ENCODE results near the gene OR10S1.

Gene OR10S1

DNA sequence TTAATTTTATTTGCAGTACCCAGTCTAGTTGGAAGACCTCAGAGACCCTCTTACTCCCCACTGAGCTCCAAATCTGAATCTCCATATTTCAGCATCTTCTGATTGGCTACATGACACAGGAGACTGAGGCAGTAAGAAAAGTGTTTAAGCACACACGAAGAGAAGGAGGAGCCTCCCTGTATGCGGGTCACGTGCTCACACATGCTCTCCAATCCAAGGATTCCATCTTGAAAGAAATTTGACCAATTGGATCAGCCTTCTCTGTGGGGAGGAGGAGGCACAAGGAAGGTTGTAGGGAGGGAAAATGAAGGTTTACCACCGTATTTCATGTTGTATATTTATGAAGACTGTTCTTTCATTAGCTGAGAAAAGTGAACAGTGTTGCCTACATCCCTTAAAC is 35.2 kb downstream of the OR10S1 start:
- H3K27ac ChIP-seq (replicated peaks): no peak overlapping the region
- TF ChIP-seq POLR2AphosphoS5 (IDR thresholded peaks at IDR 0.05; ENCODE audit: low read depth) (no peak), GABPA (IDR thresholded peaks at IDR 0.05; ENCODE audit: low read depth) (no peak), SPI1 (IDR thresholded peaks at IDR 0.05; ENCODE audit: borderline replicate concordance, low read depth) (no peak)
- TF ChIP-seq, protein P1, sequence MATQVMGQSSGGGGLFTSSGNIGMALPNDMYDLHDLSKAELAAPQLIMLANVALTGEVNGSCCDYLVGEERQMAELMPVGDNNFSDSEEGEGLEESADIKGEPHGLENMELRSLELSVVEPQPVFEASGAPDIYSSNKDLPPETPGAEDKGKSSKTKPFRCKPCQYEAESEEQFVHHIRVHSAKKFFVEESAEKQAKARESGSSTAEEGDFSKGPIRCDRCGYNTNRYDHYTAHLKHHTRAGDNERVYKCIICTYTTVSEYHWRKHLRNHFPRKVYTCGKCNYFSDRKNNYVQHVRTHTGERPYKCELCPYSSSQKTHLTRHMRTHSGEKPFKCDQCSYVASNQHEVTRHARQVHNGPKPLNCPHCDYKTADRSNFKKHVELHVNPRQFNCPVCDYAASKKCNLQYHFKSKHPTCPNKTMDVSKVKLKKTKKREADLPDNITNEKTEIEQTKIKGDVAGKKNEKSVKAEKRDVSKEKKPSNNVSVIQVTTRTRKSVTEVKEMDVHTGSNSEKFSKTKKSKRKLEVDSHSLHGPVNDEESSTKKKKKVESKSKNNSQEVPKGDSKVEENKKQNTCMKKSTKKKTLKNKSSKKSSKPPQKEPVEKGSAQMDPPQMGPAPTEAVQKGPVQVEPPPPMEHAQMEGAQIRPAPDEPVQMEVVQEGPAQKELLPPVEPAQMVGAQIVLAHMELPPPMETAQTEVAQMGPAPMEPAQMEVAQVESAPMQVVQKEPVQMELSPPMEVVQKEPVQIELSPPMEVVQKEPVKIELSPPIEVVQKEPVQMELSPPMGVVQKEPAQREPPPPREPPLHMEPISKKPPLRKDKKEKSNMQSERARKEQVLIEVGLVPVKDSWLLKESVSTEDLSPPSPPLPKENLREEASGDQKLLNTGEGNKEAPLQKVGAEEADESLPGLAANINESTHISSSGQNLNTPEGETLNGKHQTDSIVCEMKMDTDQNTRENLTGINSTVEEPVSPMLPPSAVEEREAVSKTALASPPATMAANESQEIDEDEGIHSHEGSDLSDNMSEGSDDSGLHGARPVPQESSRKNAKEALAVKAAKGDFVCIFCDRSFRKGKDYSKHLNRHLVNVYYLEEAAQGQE (IDR thresholded peaks at IDR 0.05; ENCODE audit: insufficient replicate concordance, low read depth): no peak
- TF ChIP-seq, protein P2, sequence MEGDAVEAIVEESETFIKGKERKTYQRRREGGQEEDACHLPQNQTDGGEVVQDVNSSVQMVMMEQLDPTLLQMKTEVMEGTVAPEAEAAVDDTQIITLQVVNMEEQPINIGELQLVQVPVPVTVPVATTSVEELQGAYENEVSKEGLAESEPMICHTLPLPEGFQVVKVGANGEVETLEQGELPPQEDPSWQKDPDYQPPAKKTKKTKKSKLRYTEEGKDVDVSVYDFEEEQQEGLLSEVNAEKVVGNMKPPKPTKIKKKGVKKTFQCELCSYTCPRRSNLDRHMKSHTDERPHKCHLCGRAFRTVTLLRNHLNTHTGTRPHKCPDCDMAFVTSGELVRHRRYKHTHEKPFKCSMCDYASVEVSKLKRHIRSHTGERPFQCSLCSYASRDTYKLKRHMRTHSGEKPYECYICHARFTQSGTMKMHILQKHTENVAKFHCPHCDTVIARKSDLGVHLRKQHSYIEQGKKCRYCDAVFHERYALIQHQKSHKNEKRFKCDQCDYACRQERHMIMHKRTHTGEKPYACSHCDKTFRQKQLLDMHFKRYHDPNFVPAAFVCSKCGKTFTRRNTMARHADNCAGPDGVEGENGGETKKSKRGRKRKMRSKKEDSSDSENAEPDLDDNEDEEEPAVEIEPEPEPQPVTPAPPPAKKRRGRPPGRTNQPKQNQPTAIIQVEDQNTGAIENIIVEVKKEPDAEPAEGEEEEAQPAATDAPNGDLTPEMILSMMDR (IDR thresholded peaks at IDR 0.05; ENCODE audit: insufficient read depth, low read length): no peak
- no peaks in the 10 kb centered on the region for H3K27me3 ChIP-seq (ENCODE audit: insufficient read depth, poor library complexity, severe bottlenecking)
- H3K4me3 ChIP-seq (replicated peaks; ENCODE audit: insufficient read depth, low read length): no peak overlapping the region
- no peak for DNase-seq (ENCODE audit: low read depth in 1 of 2, low spot score in 1 of 2)

DNA sequence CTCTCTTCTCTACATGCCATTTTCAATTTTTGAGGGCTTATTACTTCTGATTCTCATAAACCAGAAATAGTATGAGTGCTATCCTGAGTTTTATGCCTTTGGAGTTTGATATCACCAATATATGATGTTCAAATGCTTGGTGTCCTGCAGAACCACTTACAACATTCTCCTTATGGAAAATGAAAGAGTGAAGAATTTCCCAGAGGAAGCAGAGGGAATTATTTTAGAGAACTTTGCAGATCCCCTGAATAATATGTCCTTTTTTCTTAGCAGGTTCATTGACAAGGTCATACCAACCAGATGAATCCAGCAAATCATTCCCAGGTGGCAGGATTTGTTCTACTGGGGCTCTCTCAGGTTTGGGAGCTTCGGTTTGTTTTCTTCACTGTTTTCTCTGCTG is 38.3 kb downstream of the OR10S1 start, which contains the start of gene OR4D5:
Gene OR4D5 (plus strand): TSS at position 301 of the 400 bp plus-strand sequence. CDS start 0 bp downstream, at position 301.
- TF ChIP-seq, protein P1 (IDR thresholded peaks at IDR 0.05; ENCODE audit: insufficient replicate concordance, low read depth): no peak
- TF ChIP-seq SPI1 (IDR thresholded peaks at IDR 0.05; ENCODE audit: borderline replicate concordance, low read depth): no peak
- no peak for TF ChIP-seq GABPA (IDR thresholded peaks at IDR 0.05; ENCODE audit: low read depth)
- TF ChIP-seq, protein P2 (IDR thresholded peaks at IDR 0.05; ENCODE audit: insufficient read depth, low read length): no peak
- TF ChIP-seq POLR2AphosphoS5 (IDR thresholded peaks at IDR 0.05; ENCODE audit: low read depth): no peak
- no peak for DNase-seq (ENCODE audit: low read depth in 1 of 2, low spot score in 1 of 2)
- H3K27me3 ChIP-seq (ENCODE audit: insufficient read depth, poor library complexity, severe bottlenecking): no peaks in the 10 kb centered on the region
- no peak within 1 kb of the TSS for H3K27ac ChIP-seq (replicated peaks)
- no peak within 1 kb of the TSS for H3K4me3 ChIP-seq (replicated peaks; ENCODE audit: insufficient read depth, low read length)

Measured in HL-60 (cell line).